ENCODE measurements around the gene AVPR2. TPM values are rescaled to one million over a fixed set of nuclear protein-coding genes. Genes with fewer than 3 reads are reported as not detected.
A peak's percentile ranks its signal among the peaks of the same experiment; 100 is the strongest.

AVPR2 gene
- total RNA-seq, 4 donors from 2014 or later: 1.1 to 2.8 (median 2.6) TPM; not detected in 1

DNA sequence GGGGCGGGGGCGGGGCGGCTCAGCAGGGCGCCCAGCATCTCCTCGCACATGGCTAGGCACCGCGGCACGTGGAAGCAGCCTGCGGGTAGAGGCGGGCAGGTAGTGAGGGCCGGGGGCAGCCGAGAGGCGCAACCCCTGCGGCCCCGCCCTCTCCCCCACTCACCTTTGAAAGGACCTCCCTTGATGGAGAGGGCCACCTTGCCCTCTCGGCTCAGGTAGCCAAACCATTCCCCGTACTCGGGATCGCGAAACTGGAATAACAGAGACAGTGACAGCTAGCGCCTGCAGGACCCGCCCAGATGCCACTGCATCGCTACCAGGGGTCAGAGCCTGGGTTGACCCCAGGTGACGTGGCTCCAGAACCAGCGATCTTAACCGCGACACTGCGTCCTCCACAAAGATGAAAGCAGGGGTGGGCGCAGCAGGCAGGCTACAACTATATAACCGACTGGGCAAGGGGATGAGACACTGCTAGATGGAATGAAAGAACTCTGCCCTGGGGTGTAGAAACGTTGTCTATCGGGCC lies 30.9 kb downstream of the AVPR2 start:
- Histone ChIP-seq H3K4me1 (peaks cover 0 to 11% of the 10 kb centered on the region in 2 donors), H3K27ac (no peak overlapping the region), H3K36me3 (peaks cover 0 to 5% of the 10 kb centered on the region in 2 donors), H3K27me3 (no peaks in the 10 kb centered on the region), H3K9me3 (no peaks in the 10 kb centered on the region), H3K4me3 (replicated peaks in 1 of 3) (peak overlapping the region in 1 of 3 donors; percentile 51)
- intact Hi-C loops (cut with DNase I): loop anchor here (10.0 kb wide), 1 partner anchor 61 kb away; no protein-coding TSS in a partner anchor
- WGBS, 2 donors: 33% methylated on average over 17 of the region's 32 CpGs; no CpG with 5 or more reads in 1 of the 2 donors
- peak in 1 of 2 donors; percentile 19 for DNase-seq
- TF ChIP-seq, protein P1, sequence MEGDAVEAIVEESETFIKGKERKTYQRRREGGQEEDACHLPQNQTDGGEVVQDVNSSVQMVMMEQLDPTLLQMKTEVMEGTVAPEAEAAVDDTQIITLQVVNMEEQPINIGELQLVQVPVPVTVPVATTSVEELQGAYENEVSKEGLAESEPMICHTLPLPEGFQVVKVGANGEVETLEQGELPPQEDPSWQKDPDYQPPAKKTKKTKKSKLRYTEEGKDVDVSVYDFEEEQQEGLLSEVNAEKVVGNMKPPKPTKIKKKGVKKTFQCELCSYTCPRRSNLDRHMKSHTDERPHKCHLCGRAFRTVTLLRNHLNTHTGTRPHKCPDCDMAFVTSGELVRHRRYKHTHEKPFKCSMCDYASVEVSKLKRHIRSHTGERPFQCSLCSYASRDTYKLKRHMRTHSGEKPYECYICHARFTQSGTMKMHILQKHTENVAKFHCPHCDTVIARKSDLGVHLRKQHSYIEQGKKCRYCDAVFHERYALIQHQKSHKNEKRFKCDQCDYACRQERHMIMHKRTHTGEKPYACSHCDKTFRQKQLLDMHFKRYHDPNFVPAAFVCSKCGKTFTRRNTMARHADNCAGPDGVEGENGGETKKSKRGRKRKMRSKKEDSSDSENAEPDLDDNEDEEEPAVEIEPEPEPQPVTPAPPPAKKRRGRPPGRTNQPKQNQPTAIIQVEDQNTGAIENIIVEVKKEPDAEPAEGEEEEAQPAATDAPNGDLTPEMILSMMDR (IDR thresholded peaks at IDR 0.05): no peak
- TF ChIP-seq POLR2A (IDR thresholded peaks at IDR 0.05): no peak

GRCh38 chrX:153937056-153937455 lies 32.6 kb downstream of the AVPR2 start:
- H3K9me3 ChIP-seq: no peaks in the 10 kb centered on the region
- WGBS, 2 donors: 93 to 100% methylated on average over 3 of the region's 3 CpGs
- H3K27me3 ChIP-seq: no peaks in the 10 kb centered on the region
- intact Hi-C loops (cut with DNase I): loop anchor here (10.0 kb wide), 1 partner anchor 62 kb away; no protein-coding TSS in a partner anchor
- H3K36me3 ChIP-seq: no peaks in the 10 kb centered on the region
- H3K4me3 ChIP-seq (replicated peaks in 1 of 3): no peak overlapping the region
- TF ChIP-seq, protein P1 (IDR thresholded peaks at IDR 0.05): no peak
- TF ChIP-seq POLR2A (IDR thresholded peaks at IDR 0.05): no peak
- DNase-seq: no peak
- no peak overlapping the region for H3K27ac ChIP-seq
- peaks cover 0 to 11% of the 10 kb centered on the region in 2 donors for H3K4me1 ChIP-seq

DNA sequence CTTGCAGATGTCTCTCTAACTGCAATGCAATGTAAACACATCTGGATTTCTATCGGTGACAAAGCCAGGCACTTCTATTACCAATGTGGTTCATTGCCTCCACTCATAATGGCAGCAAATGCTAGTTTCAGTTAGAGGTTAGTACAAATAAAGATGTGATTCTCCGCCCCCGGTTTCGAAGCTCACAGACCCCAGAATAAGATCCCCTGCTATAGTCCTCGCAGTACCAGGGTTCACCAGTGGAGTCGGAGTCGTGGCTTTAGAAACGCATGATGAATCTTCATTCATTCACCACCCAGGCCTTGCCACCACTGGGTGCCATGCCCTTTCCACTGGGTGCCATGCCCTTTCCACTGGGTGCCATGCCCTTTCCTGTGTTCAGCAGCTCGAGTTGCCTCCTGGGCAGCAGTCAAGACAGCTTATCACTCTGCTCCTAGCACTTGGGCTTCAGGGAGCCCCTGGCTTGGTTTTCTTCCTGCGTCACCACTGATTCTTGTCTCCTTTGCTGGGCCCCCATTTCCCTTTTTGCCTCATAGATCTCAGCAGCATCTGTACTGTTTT lies 33.8 kb downstream of the AVPR2 start:
- TF ChIP-seq POLR2A (IDR thresholded peaks at IDR 0.05): no peak
- TF ChIP-seq, protein P1 (IDR thresholded peaks at IDR 0.05): no peak
- no peak for DNase-seq
- Histone ChIP-seq H3K4me3 (replicated peaks in 1 of 3) (no peak overlapping the region), H3K27me3 (no peaks in the 10 kb centered on the region), H3K9me3 (no peaks in the 10 kb centered on the region), H3K27ac (no peak overlapping the region), H3K36me3 (no peaks in the 10 kb centered on the region), H3K4me1 (peaks cover 0 to 11% of the 10 kb centered on the region in 2 donors)
- WGBS, 2 donors: 88% methylated on average over 6 to 8 of the region's 10 CpGs
- intact Hi-C loops (cut with DNase I): loop anchor here (10.0 kb wide), 1 partner anchor 64 kb away; no protein-coding TSS in a partner anchor

DNA sequence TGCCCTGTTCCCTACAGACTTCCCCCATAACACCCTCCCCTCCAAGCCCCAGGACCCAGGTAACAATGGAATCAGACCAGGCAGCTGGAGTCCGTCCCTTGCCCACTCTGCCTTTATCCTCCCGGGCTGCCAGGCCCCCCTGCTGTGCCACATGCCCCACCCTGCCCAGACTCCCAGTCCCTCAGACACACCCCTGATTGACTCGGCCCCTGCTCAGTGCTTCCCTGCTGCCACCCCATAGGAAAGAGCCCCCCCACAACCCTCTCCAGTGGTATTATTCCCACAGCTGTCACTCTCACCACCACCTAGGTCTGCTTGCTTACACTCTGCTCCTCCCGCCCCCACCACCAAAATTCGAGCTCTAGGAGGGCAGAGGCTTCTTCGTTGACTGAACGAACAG lies 35.1 kb downstream of the AVPR2 start:
- DNase-seq: no peak
- no peak overlapping the region for H3K27ac ChIP-seq
- H3K36me3 ChIP-seq: no peaks in the 10 kb centered on the region
- H3K27me3 ChIP-seq: no peaks in the 10 kb centered on the region
- H3K9me3 ChIP-seq: no peaks in the 10 kb centered on the region
- 58 to 93% methylated on average over 3 to 5 of the region's 7 CpGs for WGBS, 2 donors
- peaks cover 0 to 10% of the 10 kb centered on the region in 2 donors for H3K4me1 ChIP-seq
- no peak overlapping the region for H3K4me3 ChIP-seq (replicated peaks in 1 of 3)
- intact Hi-C loops (cut with DNase I): loop anchor here (10.0 kb wide), 1 partner anchor 65 kb away; no protein-coding TSS in a partner anchor
- TF ChIP-seq POLR2A (IDR thresholded peaks at IDR 0.05): no peak
- TF ChIP-seq, protein P1 (IDR thresholded peaks at IDR 0.05): no peak
